HEK293 (cell line): ENCODE results near the gene GGTLC2.

Source experiments
- GLIS1 ChIP-seq: fragments of 450-650 bp; formaldehyde crosslinking; IDR thresholded peaks from 2 replicates; pipeline ENCODE4 v1.5.1; 2016; ENCODE audit warnings: missing biosample characterization, missing genetic modification characterization
- TCF7L2 ChIP-seq: IDR thresholded peaks from 2 replicates; pipeline ENCODE4 v1.6.1; 2011; ENCODE audit warnings: low read depth, mild to moderate bottlenecking, inconsistent platforms, low read length, moderate library complexity, borderline replicate concordance
- ZNF132 ChIP-seq: fragments of 450-650 bp; formaldehyde crosslinking; IDR thresholded peaks from 2 replicates; pipeline ENCODE4 v1.5.1; 2017; ENCODE audit warnings: missing biosample characterization, missing genetic modification characterization, borderline replicate concordance
- ZNF561 ChIP-seq: fragments of 450-650 bp; IDR thresholded peaks from 2 replicates; pipeline ENCODE4 v1.5.1; 2018; ENCODE audit warnings: missing biosample characterization, missing genetic modification characterization, borderline replicate concordance
- ZNF747 ChIP-seq: fragments of 450-650 bp; formaldehyde crosslinking; IDR thresholded peaks from 2 replicates; pipeline ENCODE4 v1.5.1; 2016; ENCODE audit warnings: missing biosample characterization, missing genetic modification characterization
- ZNF830 ChIP-seq: fragments of 450-650 bp; IDR thresholded peaks from 2 replicates; pipeline ENCODE4 v1.5.0; 2018; ENCODE audit warnings: missing biosample characterization, missing genetic modification characterization, low read depth, mild to moderate bottlenecking, moderate library complexity
- TF ChIP-seq, protein P1 (sequence below): fragments of 450-650 bp; formaldehyde crosslinking; IDR thresholded peaks from 2 replicates; pipeline ENCODE4 v1.5.1; 2016; ENCODE audit warnings: missing biosample characterization, missing genetic modification characterization
- TF ChIP-seq, protein P2 (sequence below): fragments of 450-650 bp; formaldehyde crosslinking; IDR thresholded peaks from 2 replicates; pipeline ENCODE4 v1.5.1; 2016; ENCODE audit warnings: missing biosample characterization, missing genetic modification characterization
- TF ChIP-seq, protein P3 (sequence below): IDR thresholded peaks from 2 replicates; pipeline ENCODE4 v1.6.1; 2011; ENCODE audit warnings: mild to moderate bottlenecking, low read depth, low read length, borderline replicate concordance
- TF ChIP-seq, protein P4 (sequence below): fragments of 450-650 bp; formaldehyde crosslinking; IDR thresholded peaks from 2 replicates; pipeline ENCODE4 v1.5.1; 2017; ENCODE audit warnings: missing biosample characterization, missing genetic modification characterization

DNA sequence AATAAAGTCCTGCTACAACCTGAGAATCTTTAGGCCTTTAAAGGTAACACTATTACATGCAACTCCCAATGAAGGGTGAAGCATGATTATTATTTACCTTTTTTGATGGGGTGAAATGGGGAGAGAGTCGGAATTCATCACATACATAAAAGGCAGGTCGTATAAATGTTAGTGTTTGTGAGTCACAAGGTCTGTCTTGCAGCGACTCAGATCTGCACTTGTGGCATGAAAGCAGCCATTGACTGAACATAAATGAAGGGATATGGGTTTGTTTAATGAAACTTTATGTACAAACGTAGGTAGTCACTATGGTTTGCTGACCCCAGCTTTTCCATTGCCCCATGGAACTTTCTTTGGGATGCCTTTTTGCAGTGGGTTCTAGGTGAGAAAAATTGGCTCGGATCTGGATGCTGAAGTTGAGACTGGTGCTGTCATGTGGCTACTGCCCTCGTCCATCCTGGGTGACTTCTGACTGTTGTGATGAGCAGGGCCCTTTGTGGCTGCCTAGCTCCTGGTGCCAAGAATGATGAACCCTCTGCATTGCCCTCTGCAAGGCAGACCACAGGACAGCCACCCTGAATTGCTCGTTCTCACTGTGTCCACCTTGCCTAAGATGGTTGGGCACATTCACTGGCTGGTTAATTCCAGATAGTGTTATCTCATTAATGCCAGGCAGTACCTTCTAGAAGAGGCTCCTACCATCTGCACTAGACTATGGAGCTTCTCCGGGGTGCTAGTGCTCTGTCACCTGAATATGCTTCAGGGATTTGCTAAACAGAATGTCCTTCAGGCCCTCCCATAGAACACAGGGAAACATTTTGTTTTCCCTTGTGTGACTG is 11.3 kb downstream of the GGTLC2 start:
- TF ChIP-seq ZNF561 (tag by site-specific recombination) (no peak), ZNF132 (tag by site-specific recombination) (no peak), ZNF747 (tag by site-specific recombination) (no peak), GLIS1 (tag by site-specific recombination) (no peak), TCF7L2 (no peak), ZNF830 (tag by site-specific recombination) (no peak)
- TF ChIP-seq, protein P1, sequence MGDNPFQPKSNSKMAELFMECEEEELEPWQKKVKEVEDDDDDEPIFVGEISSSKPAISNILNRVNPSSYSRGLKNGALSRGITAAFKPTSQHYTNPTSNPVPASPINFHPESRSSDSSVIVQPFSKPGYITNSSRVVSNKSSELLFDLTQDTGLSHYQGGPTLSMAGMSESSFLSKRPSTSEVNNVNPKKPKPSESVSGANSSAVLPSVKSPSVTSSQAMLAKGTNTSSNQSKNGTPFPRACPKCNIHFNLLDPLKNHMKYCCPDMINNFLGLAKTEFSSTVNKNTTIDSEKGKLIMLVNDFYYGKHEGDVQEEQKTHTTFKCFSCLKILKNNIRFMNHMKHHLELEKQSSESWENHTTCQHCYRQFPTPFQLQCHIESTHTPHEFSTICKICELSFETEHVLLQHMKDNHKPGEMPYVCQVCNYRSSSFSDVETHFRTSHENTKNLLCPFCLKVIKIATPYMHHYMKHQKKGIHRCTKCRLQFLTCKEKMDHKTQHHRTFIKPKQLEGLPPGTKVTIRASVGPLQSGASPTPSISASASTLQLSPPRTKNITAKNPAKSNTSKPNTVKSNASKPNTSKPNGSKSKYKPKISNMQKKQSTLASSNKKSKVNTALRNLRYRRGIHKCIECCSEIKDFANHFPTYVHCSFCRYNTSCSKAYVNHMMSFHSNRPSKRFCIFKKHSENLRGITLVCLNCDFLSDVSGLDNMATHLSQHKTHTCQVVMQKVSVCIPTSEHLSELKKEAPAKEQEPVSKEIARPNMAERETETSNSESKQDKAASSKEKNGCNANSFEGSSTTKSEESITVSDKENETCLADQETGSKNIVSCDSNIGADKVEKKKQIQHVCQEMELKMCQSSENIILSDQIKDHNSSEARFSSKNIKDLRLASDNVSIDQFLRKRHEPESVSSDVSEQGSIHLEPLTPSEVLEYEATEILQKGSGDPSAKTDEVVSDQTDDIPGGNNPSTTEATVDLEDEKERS (tag by site-specific recombination), result no peak
- TF ChIP-seq, protein P2, sequence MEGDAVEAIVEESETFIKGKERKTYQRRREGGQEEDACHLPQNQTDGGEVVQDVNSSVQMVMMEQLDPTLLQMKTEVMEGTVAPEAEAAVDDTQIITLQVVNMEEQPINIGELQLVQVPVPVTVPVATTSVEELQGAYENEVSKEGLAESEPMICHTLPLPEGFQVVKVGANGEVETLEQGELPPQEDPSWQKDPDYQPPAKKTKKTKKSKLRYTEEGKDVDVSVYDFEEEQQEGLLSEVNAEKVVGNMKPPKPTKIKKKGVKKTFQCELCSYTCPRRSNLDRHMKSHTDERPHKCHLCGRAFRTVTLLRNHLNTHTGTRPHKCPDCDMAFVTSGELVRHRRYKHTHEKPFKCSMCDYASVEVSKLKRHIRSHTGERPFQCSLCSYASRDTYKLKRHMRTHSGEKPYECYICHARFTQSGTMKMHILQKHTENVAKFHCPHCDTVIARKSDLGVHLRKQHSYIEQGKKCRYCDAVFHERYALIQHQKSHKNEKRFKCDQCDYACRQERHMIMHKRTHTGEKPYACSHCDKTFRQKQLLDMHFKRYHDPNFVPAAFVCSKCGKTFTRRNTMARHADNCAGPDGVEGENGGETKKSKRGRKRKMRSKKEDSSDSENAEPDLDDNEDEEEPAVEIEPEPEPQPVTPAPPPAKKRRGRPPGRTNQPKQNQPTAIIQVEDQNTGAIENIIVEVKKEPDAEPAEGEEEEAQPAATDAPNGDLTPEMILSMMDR (tag by site-specific recombination), result no peak
- TF ChIP-seq, protein P3, sequence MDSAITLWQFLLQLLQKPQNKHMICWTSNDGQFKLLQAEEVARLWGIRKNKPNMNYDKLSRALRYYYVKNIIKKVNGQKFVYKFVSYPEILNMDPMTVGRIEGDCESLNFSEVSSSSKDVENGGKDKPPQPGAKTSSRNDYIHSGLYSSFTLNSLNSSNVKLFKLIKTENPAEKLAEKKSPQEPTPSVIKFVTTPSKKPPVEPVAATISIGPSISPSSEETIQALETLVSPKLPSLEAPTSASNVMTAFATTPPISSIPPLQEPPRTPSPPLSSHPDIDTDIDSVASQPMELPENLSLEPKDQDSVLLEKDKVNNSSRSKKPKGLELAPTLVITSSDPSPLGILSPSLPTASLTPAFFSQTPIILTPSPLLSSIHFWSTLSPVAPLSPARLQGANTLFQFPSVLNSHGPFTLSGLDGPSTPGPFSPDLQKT, result no peak
- TF ChIP-seq, protein P4, sequence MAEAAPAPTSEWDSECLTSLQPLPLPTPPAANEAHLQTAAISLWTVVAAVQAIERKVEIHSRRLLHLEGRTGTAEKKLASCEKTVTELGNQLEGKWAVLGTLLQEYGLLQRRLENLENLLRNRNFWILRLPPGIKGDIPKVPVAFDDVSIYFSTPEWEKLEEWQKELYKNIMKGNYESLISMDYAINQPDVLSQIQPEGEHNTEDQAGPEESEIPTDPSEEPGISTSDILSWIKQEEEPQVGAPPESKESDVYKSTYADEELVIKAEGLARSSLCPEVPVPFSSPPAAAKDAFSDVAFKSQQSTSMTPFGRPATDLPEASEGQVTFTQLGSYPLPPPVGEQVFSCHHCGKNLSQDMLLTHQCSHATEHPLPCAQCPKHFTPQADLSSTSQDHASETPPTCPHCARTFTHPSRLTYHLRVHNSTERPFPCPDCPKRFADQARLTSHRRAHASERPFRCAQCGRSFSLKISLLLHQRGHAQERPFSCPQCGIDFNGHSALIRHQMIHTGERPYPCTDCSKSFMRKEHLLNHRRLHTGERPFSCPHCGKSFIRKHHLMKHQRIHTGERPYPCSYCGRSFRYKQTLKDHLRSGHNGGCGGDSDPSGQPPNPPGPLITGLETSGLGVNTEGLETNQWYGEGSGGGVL, result no peak
